ENCODE measurements around the gene PRPS1. TPM values are rescaled to one million over a fixed set of nuclear protein-coding genes. Genes with fewer than 3 reads are reported as not detected.

Gene PRPS1
- polyA plus RNA-seq, 3 donors = 10.4 to 11.8 (median 11.4) TPM

GRCh38 chrX:107597791-107598190 lies 30.5 kb upstream of the PRPS1 start:
- no peaks in the 10 kb centered on the region for H3K36me3 ChIP-seq (replicated peaks in 1 of 2; ENCODE audit: control insufficient read depth in 1 of 2, insufficient read depth in 2 of 2, low read length in 2 of 2)
- no peak overlapping the region for H2AFZ ChIP-seq (ENCODE audit: insufficient read depth, low read depth, low read length, poor library complexity, severe bottlenecking)
- no peaks in the 10 kb centered on the region for H4K20me1 ChIP-seq (ENCODE audit: insufficient read depth, low read length)
- peaks cover 0 to 6% (median under 1%) of the 10 kb centered on the region in 7 donors for H3K9me3 Mint-ChIP-seq
- H3K36me3 Mint-ChIP-seq = no peaks in the 10 kb centered on the region
- H3K4me1 ChIP-seq (ENCODE audit: control insufficient read depth in 1 of 2, insufficient read depth in 2 of 2, low read length in 2 of 2) = no peaks in the 10 kb centered on the region
- intact Hi-C loops (cut with micrococcal nuclease) = no loop called here
- no peaks in the 10 kb centered on the region for H3K27me3 ChIP-seq (ENCODE audit: control insufficient read depth in 2 of 2, insufficient read depth in 2 of 2, low read length in 2 of 2)
- TF ChIP-seq CTCF (IDR thresholded peaks at IDR 0.05) = no peak
- H3K79me2 ChIP-seq (ENCODE audit: insufficient read depth, low read length) = no peaks in the 10 kb centered on the region
- no peak overlapping the region for H3K4me2 ChIP-seq (replicated peaks; ENCODE audit: extremely low read depth, low read length, poor library complexity, severe bottlenecking)
- 100% methylated on average over 6 of the region's 10 CpGs for WGBS (ENCODE audit: insufficient coverage)
- H3K27ac ChIP-seq (ENCODE audit: low read depth in 1 of 2, low read length in 2 of 2) = no peak overlapping the region
- no peak overlapping the region for H3K9ac ChIP-seq (ENCODE audit: insufficient read depth, low read length, poor library complexity, severe bottlenecking)
- H3K27me3 Mint-ChIP-seq (ENCODE audit: low read depth in 3 of 3) = peaks cover 0 to 10% (median 1%) of the 10 kb centered on the region in 3 donors
- no peak overlapping the region for H3K4me3 ChIP-seq (replicated peaks in 1 of 3; ENCODE audit: low read depth in 2 of 3, low read length in 3 of 3)
- no peaks in the 10 kb centered on the region for H3K4me1 Mint-ChIP-seq
- H3K27ac Mint-ChIP-seq = no peak overlapping the region
- H3K4me3 Mint-ChIP-seq = no peak overlapping the region
- no peak for DNase-seq
- no peaks in the 10 kb centered on the region for H3K9me3 ChIP-seq (replicated peaks in 1 of 2; ENCODE audit: control insufficient read depth in 1 of 2, insufficient read depth in 1 of 2, low read length in 2 of 2)

- no peaks in the 10 kb centered on the region for H3K79me2 ChIP-seq (ENCODE audit: insufficient read depth, low read length)
- Mint-ChIP-seq H3K27me3 (ENCODE audit: low read depth in 3 of 3) (peaks cover 0 to 9% (median 1%) of the 10 kb centered on the region in 3 donors), H3K4me1 (no peaks in the 10 kb centered on the region), H3K36me3 (no peaks in the 10 kb centered on the region), H3K4me3 (no peak overlapping the region), H3K9me3 (peaks cover 0 to 3% (median 0%) of the 10 kb centered on the region in 7 donors), H3K27ac (no peak overlapping the region)
- DNase-seq = no peak
- intact Hi-C loops (cut with micrococcal nuclease) = no loop called here
- H3K9ac ChIP-seq (ENCODE audit: insufficient read depth, low read length, poor library complexity, severe bottlenecking) = no peak overlapping the region
- no peaks in the 10 kb centered on the region for H3K4me1 ChIP-seq (ENCODE audit: control insufficient read depth in 1 of 2, insufficient read depth in 2 of 2, low read length in 2 of 2)
- H3K27me3 ChIP-seq (ENCODE audit: control insufficient read depth in 2 of 2, insufficient read depth in 2 of 2, low read length in 2 of 2) = no peaks in the 10 kb centered on the region
- H2AFZ ChIP-seq (ENCODE audit: insufficient read depth, low read depth, low read length, poor library complexity, severe bottlenecking) = no peak overlapping the region
- no CpG with 5 or more reads among the region's 5 CpGs for WGBS (ENCODE audit: insufficient coverage)
- H3K9me3 ChIP-seq (replicated peaks in 1 of 2; ENCODE audit: control insufficient read depth in 1 of 2, insufficient read depth in 1 of 2, low read length in 2 of 2) = no peaks in the 10 kb centered on the region
- no peak overlapping the region for H3K4me2 ChIP-seq (replicated peaks; ENCODE audit: extremely low read depth, low read length, poor library complexity, severe bottlenecking)
- no peak overlapping the region for H3K4me3 ChIP-seq (replicated peaks in 1 of 3; ENCODE audit: low read depth in 2 of 3, low read length in 3 of 3)
- no peak overlapping the region for H3K27ac ChIP-seq (ENCODE audit: low read depth in 1 of 2, low read length in 2 of 2)
- H3K36me3 ChIP-seq (replicated peaks in 1 of 2; ENCODE audit: control insufficient read depth in 1 of 2, insufficient read depth in 2 of 2, low read length in 2 of 2) = no peaks in the 10 kb centered on the region
- H4K20me1 ChIP-seq (ENCODE audit: insufficient read depth, low read length) = no peaks in the 10 kb centered on the region
- TF ChIP-seq CTCF (IDR thresholded peaks at IDR 0.05) = no peak
Measured at GRCh38 chrX:107599450-107599861, 28.9 kb upstream of the PRPS1 start.

Data from CD14-positive monocyte (primary cell).